ENCODE measurements around the gene DGCR8.

The DGCR8 gene

DNA sequence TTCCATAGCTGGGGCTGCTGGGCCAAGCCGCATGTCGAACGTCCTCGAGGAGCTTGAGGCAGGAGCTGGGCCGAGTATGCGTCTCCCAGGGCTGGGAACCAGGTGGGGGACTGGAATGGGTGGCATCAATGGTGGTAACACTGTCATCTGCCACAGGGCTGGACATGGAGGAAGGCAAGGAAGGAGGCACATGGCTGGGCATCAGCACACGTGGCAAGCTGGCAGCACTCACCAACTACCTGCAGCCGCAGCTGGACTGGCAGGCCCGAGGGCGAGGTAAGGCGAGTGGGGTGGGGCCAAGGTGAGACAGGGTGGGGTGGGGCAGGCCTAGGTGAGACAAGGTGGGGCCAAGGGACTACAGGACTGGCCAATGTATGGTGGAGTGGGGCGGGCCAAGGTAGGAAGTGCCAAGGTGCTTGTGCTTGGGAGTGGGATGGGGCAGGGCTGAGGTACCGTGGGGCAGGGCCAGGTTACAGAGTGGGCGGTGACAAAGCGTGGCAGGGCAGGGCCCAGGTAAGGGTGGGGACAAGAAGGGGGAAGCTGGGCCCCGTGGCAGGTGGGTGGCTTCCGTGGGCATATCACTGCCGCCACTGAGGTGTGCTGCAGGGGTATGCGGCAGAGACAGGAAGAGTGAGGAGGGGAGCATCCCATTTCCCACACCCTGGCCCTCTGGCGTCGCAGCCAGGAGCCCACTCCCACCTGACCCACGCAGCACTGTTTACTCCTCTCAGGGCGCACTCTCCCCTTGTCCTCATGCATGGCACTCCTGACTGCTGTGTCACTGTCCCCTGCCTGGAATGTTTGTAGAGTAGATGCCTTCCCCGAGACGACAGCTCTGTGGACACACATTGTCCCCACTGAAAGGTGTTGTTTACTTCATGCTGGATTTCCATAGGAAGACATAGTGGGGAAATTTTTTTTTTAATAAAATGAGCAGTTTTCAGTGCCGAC lies 27.5 kb upstream of the DGCR8 start:
- DNase-seq (ENCODE audit: low spot score): no peak

- no peak for DNase-seq (ENCODE audit: low spot score)
Measured at GRCh38 chr22:20053407-20054033, 26.5 kb upstream of the DGCR8 start.

- no peak for DNase-seq (ENCODE audit: low spot score)
Measured at GRCh38 chr22:20054034-20054427, 26.0 kb upstream of the DGCR8 start.

DNA sequence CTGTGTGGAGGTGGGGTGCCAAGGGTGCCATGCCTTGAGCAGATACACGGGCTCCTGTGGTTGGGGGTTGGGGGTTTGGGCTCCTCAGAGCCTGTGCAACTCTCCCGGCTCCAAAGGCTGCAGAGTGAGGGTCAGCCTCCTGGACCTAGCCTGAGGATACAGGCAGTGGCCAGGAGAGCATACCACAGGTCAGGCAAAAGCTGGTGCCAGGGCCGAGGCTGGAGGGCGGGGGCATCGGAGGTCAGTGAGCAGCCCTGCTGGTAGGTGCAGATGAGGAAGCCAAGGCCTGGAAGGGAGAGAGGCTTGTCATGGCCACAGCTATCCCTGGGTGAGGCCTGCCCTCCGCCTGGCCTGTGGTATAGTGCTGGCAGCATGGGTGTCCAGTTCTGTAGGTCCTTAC lies 25.6 kb upstream of the DGCR8 start:
- DNase-seq (ENCODE audit: low spot score): no peak

DNA sequence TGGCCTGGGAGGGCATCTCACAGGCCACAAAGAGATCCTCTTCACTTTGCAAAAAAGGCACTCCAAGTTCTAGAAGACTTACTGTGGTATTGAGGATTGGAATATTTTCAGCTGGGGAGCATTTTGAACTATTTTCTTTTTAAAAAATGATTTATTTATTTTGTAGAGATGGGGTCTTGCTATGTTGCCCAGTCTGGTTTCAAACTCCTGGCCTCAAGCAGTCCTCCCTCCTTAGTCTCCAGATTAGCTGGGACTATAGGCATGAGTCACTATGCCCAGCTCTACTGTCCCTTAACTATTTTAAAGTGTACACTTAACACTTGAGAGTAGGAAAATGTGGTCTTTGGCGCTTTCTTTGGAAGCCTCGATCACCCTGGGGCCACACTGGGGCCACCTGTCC lies 24.9 kb upstream of the DGCR8 start:
- DNase-seq (ENCODE audit: low spot score): no peak

DNA sequence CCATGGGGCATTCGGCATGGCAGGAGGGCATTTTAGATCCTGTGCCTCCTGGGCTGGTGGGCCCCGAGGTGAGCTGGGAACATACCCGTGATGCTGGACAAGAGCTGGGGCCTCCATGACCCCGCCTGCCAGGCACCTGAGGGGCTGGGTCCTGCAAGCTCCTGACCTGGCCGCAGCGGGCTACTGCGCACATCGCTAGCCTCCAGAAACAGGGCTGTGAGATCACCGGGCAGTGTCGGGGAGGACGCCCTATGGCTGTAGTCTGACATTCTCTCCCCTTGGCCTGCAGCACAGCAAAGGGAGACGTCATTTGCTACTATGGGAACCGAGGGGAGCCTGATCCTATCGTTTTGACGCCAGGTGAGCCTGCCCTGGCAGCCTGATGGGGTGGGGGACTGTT lies 24.4 kb upstream of the DGCR8 start:
- DNase-seq (ENCODE audit: low spot score): no peak

GRCh38 chr22:20056161-20056560 lies 23.9 kb upstream of the DGCR8 start:
- DNase-seq (ENCODE audit: low spot score): no peak

DNA sequence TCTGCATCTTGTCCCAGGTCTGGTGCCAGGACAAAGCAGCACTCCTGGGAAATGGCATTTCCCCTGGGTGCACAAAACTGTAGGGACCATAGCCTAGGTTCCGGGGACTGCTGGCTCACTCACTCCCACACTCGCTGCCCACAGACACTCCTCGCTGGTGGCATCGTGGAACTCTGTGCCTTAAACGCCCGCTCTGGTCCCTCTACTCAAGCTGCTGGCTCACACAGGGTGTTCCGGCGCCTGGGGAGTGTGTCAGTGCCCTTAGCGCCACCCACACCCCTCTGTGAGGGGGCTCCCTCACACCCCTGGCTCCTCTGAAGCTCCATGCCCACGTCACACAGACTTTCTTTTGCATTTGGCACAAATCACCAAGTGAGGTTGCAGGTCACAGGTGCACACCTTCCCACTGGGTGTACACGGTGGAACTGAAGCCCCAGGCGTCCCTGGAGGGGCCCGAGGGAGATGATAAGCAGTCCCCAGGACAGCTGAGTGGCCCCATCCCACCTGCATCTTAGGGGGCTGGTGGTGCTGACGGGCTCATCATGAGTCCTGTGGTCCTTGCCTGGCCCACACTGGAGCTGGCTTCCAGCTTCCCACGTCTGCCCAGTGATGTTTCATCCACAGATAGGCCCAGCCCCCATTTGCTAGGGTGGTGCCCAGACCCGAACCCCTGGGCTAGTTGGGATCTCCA lies 23.2 kb upstream of the DGCR8 start:
- DNase-seq (ENCODE audit: low spot score): no peak

GRCh38 chr22:20057596-20058268 lies 22.3 kb upstream of the DGCR8 start:
- no peak for DNase-seq (ENCODE audit: low spot score)

DNA sequence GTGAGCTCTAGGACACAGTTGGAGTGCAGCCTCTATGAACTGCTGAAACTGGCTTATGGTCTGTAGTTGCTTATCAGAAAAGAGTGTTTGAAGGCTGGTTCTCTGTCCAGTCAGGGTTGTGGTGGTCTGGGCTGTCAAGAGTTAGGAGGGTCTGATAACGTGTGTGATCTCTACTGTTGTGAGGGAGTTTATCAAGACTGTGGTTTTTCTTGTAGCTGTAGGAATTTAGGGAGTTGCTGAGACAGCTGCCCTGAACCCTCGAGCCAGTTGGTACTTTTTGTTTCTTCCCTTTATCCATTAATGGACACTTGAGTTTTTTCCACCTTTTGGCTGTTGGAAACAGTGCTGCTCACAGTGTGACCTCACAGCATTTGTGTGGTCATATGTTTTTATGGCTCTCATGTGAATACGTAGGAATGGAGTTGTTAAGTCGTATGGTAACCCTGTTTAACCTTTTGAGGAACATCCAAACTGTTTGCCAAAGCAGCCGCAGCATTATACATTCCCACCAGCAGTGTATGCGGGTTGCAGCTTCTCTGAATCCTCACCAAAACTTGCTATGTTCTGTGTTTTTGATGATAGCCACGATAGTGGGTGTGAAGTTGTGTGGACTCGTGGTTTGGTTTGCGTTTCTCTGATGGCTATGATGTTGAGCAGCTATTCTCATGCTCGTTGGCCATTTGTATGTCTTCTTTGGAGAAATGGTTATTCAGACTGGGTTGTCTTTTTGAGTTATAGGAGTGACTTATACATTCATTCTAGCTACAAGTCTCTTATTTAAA lies 20.9 kb upstream of the DGCR8 start:
- DNase-seq (ENCODE audit: low spot score): no peak

- no peak for DNase-seq (ENCODE audit: low spot score)
Measured at GRCh38 chr22:20060700-20061480, 19.2 kb upstream of the DGCR8 start.

DNA sequence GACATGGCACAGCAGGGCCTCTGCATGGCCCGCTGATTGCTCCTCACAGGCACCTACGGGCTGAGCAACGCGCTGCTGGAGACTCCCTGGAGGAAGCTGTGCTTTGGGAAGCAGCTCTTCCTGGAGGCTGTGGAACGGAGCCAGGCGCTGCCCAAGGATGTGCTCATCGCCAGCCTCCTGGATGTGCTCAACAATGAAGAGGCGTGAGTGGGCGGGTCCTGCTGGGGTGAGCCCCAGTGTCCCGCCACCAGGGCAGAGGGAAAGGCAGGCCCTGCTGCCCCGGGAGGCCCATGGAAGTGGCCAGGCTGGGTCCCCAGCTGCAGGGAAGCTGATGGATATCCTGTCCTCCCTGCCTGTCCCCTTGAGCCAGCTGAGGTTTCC lies 18.6 kb upstream of the DGCR8 start:
- DNase-seq (ENCODE audit: low spot score): no peak

DNA sequence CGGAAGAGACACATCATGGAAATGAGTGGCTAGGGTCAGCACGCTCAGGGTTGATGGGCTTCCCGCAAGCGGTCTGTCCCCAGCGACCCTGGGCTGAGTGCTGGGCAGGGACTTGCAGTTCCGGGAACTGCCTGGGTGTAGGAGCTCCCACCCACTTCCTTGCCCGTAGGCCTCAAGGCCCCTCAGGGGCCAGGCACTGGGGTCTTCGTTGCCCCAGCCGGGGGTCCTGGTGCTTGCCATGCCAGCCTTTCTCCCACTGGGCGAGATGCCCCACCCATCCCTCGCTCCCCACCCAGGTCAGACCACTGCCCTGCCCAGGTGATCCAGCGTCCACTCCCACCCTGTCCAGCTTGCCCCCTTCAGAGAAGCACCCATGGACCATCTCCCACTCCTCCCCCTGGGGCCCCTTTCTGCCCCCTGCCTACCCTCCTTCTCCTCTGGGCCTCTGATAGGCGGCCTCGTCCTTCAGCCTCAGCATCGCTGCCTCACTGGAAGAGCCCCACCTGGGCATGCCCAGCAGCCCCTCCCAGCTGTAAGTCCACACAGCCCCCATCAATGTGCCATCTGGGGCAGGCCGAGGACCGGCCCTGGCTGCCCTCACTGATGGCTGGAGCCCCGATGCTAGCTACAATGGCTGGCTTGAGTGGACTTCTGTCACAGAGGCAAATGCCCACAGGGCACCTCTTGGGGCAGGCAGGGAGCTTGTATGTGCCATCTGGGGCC lies 17.8 kb upstream of the DGCR8 start:
- DNase-seq (ENCODE audit: low spot score): no peak

DNA sequence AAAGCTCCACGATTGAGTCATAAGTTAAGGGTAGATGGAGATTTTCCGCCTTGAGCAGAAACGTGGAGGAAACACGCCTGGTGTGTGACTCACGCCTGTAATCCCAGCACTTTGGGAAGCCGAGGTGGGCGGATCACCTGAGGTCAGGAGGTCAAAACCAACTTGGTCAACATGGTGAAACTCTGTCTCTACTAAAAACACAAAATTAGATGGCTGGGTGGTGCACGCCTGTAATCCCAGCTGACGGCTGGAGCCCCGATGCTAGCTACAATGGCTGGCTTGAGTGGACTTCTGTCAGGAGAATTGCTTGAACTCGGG lies 17.3 kb upstream of the DGCR8 start:
- DNase-seq (ENCODE audit: low spot score): no peak

DNA sequence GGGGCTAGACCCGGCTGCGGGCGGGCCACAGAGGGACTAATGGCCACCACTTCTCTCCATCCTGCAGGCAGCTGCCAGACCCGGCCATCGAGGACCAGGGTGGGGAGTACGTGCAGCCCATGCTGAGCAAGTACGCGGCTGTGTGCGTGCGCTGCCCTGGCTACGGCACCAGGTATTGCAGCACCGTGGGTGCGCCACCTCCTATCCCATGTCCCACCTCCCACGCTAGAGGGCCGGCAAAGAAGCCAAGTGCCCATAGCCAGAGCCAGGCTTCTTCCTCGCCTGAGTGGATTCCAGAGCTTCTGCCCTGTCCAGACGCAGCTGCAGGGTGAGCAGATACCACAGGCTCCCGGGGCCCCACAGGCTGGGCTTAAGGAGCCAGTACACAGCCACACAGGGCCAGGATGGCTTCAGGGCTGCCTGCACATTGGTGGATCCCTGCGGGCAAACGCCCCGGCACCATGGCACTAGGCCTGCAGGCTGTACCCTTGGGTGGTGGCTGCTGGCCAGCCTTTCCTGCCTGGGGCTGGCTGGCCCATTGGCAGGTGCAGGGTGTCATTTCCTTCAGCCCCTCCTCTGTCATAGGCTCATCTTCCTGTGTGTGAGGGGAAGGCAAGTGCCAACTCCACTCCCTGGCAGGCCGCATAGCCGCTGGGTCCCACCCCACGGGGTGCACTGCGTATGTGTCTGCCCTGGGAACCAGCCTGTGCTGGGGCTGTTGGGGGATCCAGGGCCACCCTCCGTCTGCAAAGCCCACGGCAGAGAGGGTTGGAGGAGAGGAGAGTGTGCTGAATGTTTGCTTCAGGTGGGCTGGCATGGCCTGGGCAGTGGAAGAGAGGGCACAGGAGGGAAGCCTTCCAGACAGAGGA lies 16.5 kb upstream of the DGCR8 start:
- DNase-seq (ENCODE audit: low spot score): no peak

- no peak for DNase-seq (ENCODE audit: low spot score)
Measured at GRCh38 chr22:20064140-20064480, 15.9 kb upstream of the DGCR8 start.

DNA sequence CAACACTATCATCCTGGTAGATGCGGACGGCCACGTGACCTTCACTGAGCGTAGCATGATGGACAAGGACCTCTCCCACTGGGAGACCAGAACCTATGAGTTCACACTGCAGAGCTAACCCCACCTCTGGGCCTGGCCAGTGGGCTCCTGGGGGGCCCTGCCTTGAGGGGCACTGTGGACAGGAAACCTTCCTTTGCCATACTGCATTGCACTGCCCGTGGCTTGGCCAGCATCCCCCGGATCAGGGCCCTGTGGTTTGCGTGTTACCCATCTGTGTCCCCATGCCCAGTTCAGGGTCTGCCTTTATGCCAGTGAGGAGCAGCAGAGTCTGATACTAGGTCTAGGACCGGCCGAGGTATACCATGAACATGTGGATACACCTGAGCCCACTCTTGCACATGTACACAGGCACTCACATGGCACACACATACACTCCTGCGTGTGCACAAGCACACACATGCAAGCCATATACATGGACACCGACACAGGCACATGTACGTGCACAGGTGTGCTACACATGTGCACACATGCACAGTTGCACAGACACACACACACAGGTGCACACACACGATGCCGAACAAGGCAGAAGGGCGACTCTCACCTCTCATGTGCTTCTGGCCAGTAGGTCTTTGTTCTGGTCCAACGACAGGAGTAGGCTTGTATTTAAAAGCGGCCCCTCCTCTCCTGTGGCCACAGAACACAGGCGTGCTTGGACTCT lies 15.3 kb upstream of the DGCR8 start:
- DNase-seq (ENCODE audit: low spot score): no peak

GRCh38 chr22:20065896-20066616 lies 14.0 kb upstream of the DGCR8 start:
- DNase-seq (ENCODE audit: low spot score): no peak

All from LoVo (cell line).